OCI-LY3 (cell line): ENCODE results near the gene CBL.
A peak's percentile ranks its signal among the peaks of the same experiment; 100 is the strongest.

Experiments
- H2AFZ ChIP-seq: fragments of 200-600, 300-600 bp; shearing (Covaris generic); 2 replicates; pipeline ENCODE4 v1.6.0; 2014; ENCODE audit warnings: antibody characterized with exemption, low read depth, low read length
- H3K27ac ChIP-seq: fragments of 200-600, 300-600 bp; sonication (generic); 2 replicates; pipeline ENCODE4 v1.5.1; 2014; ENCODE audit warnings: mild to moderate bottlenecking, low read length, moderate library complexity, mixed read lengths
- H3K27me3 ChIP-seq: fragments of 200-600, 300-600 bp; sonication (generic); 2 replicates; pipeline ENCODE4 v1.6.1; 2014; ENCODE audit warnings: low read depth, low read length, mixed read lengths
- H3K36me3 ChIP-seq: fragments of 200-600, 300-600 bp; sonication (generic); replicated peaks from 2 replicates; pipeline ENCODE3; 2014; ENCODE audit warnings: low read depth, low read length, mixed read lengths
- H3K4me1 ChIP-seq: fragments of 300-600, 200-600 bp; sonication (generic); 2 replicates; pipeline ENCODE4 v1.6.1; 2014; ENCODE audit warnings: low read length, mixed read lengths
- H3K4me2 ChIP-seq: fragments of 200-600, 300-600 bp; sonication (generic); 2 replicates; pipeline ENCODE4 v1.6.1; 2014; ENCODE audit warnings: low read length, mixed read lengths
- H3K4me3 ChIP-seq: fragments of 300-600, 200-600 bp; sonication (generic); 2 replicates; pipeline ENCODE4 v1.5.1; 2014; ENCODE audit warnings: antibody characterized with exemption, mild to moderate bottlenecking, low read length, moderate library complexity
- H3K79me2 ChIP-seq: fragments of 300-600, 200-600 bp; shearing (Covaris generic); 2 replicates; pipeline ENCODE4 v1.6.1; 2014; ENCODE audit warnings: mild to moderate bottlenecking, low read length, mixed read lengths
- H3K9ac ChIP-seq: fragments of 300-600, 200-600 bp; shearing (Covaris generic); 2 replicates; pipeline ENCODE4 v1.6.0; 2014; ENCODE audit warnings: mild to moderate bottlenecking, low read length, moderate library complexity
- H3K9me3 ChIP-seq: fragments of 200-600, 300-600 bp; shearing (Covaris generic); 2 replicates; pipeline ENCODE4 v1.6.1; 2014; ENCODE audit warnings: low read length, mixed read lengths; ENCODE audit not compliant: insufficient read depth
- H4K20me1 ChIP-seq: fragments of 200-600, 300-600 bp; sonication (generic); 2 replicates; pipeline ENCODE4 v1.6.1; 2016; ENCODE audit warnings: low read length, mixed read lengths; ENCODE audit not compliant: insufficient read depth
- EZH2phosphoT487 ChIP-seq: fragments of 200-600 bp; shearing (Covaris generic); IDR thresholded peaks from 2 replicates; pipeline ENCODE4 v1.6.1; 2018; ENCODE audit warnings: antibody characterized with exemption, mixed run types, low read depth
- TF ChIP-seq, protein P1 (sequence below): fragments of 200-600, 300-600 bp; sonication (generic); IDR thresholded peaks from 2 replicates; pipeline ENCODE4 v1.5.1; 2014; ENCODE audit warnings: antibody characterized with exemption, low read length, low read depth

CBL gene

GRCh38 chr11:119356349-119357031, 150.4 kb downstream of the CBL start:
- Histone ChIP-seq H3K27ac (no peak overlapping the region), H3K4me1 (peaks cover 19% of the 10 kb centered on the region), H3K27me3 (peaks cover 17% of the 10 kb centered on the region), H3K4me2 (peak overlapping the region; percentile 99), H3K9ac (peak overlapping the region; percentile 84), H3K36me3 (no peaks in the 10 kb centered on the region), H3K4me3 (peak overlapping the region; percentile 97), H4K20me1 (no peaks in the 10 kb centered on the region), H3K9me3 (no peaks in the 10 kb centered on the region), H3K79me2 (no peaks in the 10 kb centered on the region), H2AFZ (peak overlapping the region; percentile 93)
- no peak for TF ChIP-seq EZH2phosphoT487
- TF ChIP-seq, protein P1, sequence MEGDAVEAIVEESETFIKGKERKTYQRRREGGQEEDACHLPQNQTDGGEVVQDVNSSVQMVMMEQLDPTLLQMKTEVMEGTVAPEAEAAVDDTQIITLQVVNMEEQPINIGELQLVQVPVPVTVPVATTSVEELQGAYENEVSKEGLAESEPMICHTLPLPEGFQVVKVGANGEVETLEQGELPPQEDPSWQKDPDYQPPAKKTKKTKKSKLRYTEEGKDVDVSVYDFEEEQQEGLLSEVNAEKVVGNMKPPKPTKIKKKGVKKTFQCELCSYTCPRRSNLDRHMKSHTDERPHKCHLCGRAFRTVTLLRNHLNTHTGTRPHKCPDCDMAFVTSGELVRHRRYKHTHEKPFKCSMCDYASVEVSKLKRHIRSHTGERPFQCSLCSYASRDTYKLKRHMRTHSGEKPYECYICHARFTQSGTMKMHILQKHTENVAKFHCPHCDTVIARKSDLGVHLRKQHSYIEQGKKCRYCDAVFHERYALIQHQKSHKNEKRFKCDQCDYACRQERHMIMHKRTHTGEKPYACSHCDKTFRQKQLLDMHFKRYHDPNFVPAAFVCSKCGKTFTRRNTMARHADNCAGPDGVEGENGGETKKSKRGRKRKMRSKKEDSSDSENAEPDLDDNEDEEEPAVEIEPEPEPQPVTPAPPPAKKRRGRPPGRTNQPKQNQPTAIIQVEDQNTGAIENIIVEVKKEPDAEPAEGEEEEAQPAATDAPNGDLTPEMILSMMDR, result peak; percentile 83

DNA sequence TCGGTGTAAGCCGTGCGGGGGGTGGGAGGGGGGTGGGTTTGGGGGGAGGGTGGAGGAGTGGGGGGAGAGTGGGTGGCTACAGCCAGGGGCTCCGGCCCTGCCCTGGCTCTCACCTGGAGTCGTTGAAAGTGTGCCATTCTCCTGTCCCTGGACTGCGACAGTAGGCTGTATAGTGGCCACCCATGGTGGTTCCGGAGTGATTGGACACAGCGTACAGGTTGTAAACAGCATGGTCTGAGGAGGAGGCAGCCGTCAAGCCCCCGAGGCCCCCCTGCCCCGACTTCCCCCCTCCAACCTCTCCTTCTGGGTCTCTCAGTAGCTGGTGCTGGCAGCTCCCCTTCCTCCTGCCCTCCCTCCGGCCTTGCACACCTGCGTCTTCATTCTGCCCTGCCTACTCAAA, 150.9 kb downstream of the CBL start:
- Histone ChIP-seq H4K20me1 (no peaks in the 10 kb centered on the region), H2AFZ (peak overlapping the region; percentile 93; the same call in 1 of the 2 replicates), H3K9ac (no peak overlapping the region), H3K27ac (no peak overlapping the region), H3K4me1 (peaks cover 21% of the 10 kb centered on the region), H3K9me3 (no peaks in the 10 kb centered on the region), H3K27me3 (peaks cover 17% of the 10 kb centered on the region), H3K79me2 (no peaks in the 10 kb centered on the region), H3K36me3 (no peaks in the 10 kb centered on the region), H3K4me2 (peak overlapping the region; percentile 99), H3K4me3 (peak overlapping the region; percentile 97)
- TF ChIP-seq, protein P1, result no peak
- no peak for TF ChIP-seq EZH2phosphoT487
